Smooth muscle cell (in vitro differentiated cells): ENCODE data around the gene SMOC2. TPM values are rescaled to one million over a fixed set of nuclear protein-coding genes. Genes with fewer than 3 reads are reported as not detected.

Experiments used
- DNase-seq: peaks from one replicate; lab custom pipeline; 2025; ENCODE audit not compliant: unreplicated experiment; lab: John Stamatoyannopoulos, UW
- H2AFZ ChIP-seq: fragments of 200-600 bp; sonication (generic); 2 replicates; pipeline ENCODE4 v1.6.0; 2016; ENCODE audit warnings: antibody characterized with exemption, low read depth, mild to moderate bottlenecking
- H3F3A ChIP-seq: fragments of 200-600 bp; sonication (generic); 2 replicates; pipeline ENCODE4 v1.6.0; 2017; ENCODE audit warnings: antibody characterized with exemption, low read depth
- H3K27ac ChIP-seq: fragments of 200-600 bp; sonication (generic); 2 replicates; pipeline ENCODE4 v1.5.1; 2016; ENCODE audit warnings: low read depth, mild to moderate bottlenecking
- H3K27me3 ChIP-seq: fragments of 200-600 bp; sonication (generic); 2 replicates; pipeline ENCODE4 v1.6.1; 2016; ENCODE audit warnings: low read depth, mild to moderate bottlenecking
- H3K36me3 ChIP-seq: fragments of 200-600 bp; sonication (generic); 2 replicates; pipeline ENCODE4 v1.5.1; 2016; ENCODE audit warnings: low read depth
- H3K4me1 ChIP-seq: fragments of 200-600 bp; sonication (generic); 2 replicates; pipeline ENCODE4 v1.5.1; 2016; ENCODE audit warnings: low read depth
- H3K4me2 ChIP-seq: fragments of 200-600 bp; sonication (generic); 2 replicates; pipeline ENCODE4 v1.6.0; 2016; ENCODE audit warnings: mild to moderate bottlenecking
- H3K4me3 ChIP-seq: fragments of 200-600 bp; sonication (generic); 2 replicates; pipeline ENCODE4 v1.5.1; 2016; ENCODE audit warnings: mild to moderate bottlenecking
- H3K79me2 ChIP-seq: fragments of 200-600 bp; sonication (generic); 2 replicates; pipeline ENCODE4 v1.6.0; 2016; ENCODE audit warnings: low read depth, mild to moderate bottlenecking
- H3K9ac ChIP-seq: fragments of 200-600 bp; sonication (generic); 2 replicates; pipeline ENCODE4 v1.6.0; 2016; ENCODE audit warnings: low read depth
- H3K9me3 ChIP-seq: fragments of 200-600 bp; sonication (generic); replicated peaks from 2 replicates; pipeline ENCODE4 v1.5.1; 2016; ENCODE audit warnings: low read depth
- H4K20me1 ChIP-seq: fragments of 200-600 bp; sonication (generic); 2 replicates; pipeline ENCODE4 v1.6.0; 2016; ENCODE audit warnings: low read depth
- CTCF ChIP-seq: fragments of 200-600 bp; sonication (generic); IDR thresholded peaks from 2 replicates; pipeline ENCODE4 v1.5.1; 2017; ENCODE audit warnings: borderline replicate concordance, mild to moderate bottlenecking, antibody characterized with exemption; ENCODE audit not compliant: insufficient read depth, poor library complexity, severe bottlenecking
- WGBS: methylation state at CpG from one replicate; pipeline ENCODE4 v1.1.7; 2016; ENCODE audit warnings: low lambda C conversion rate; 5-methylcytosine and 5-hydroxymethylcytosine counted together
- polyA plus RNA-seq: library from polyadenylated mRNA; unstranded; fragments of >200 nt; fragmentation: Nextera tagmentation; extraction: Ambion mirVana; gene quantifications from 2 replicates; pipeline ENCODE4 v1.2.1, GENCODE V29; 2016
- total RNA-seq: library from RNA; depleted of rRNA; stranded (reverse); fragments of >200 nt; gene quantifications from 2 replicates; pipeline ENCODE4 v1.2.3, GENCODE V29; 2014

SMOC2 gene
- total and polyA plus RNA-seq, 2 experiments from 2014 or later, result 0.63 to 1.2 TPM

GRCh38 chr6:168713839-168714238 is 272.9 kb downstream of the SMOC2 start:
- no peaks in the 10 kb centered on the region for H3K79me2 ChIP-seq
- H3K27ac ChIP-seq, result no peak overlapping the region
- H3K9ac ChIP-seq, result no peak overlapping the region
- TF ChIP-seq CTCF, result peak; percentile 40
- H3K9me3 ChIP-seq, result no peaks in the 10 kb centered on the region
- H2AFZ ChIP-seq, result no peak overlapping the region
- WGBS, result 91% methylated on average over 3 of the region's 3 CpGs
- no peaks in the 10 kb centered on the region for H4K20me1 ChIP-seq
- H3K4me2 ChIP-seq, result no peak overlapping the region
- H3F3A ChIP-seq, result no peaks in the 10 kb centered on the region
- H3K36me3 ChIP-seq, result no peaks in the 10 kb centered on the region
- H3K4me1 ChIP-seq, result no peaks in the 10 kb centered on the region
- no peak for DNase-seq
- H3K4me3 ChIP-seq, result no peak overlapping the region
- H3K27me3 ChIP-seq, result no peaks in the 10 kb centered on the region

- Histone ChIP-seq H3K36me3 (no peaks in the 10 kb centered on the region), H3K27me3 (no peaks in the 10 kb centered on the region), H3K4me3 (no peak overlapping the region), H3K4me2 (no peak overlapping the region), H3K9ac (no peak overlapping the region), H3K4me1 (no peaks in the 10 kb centered on the region), H4K20me1 (no peaks in the 10 kb centered on the region), H3K9me3 (no peaks in the 10 kb centered on the region), H3K79me2 (no peaks in the 10 kb centered on the region), H2AFZ (no peak overlapping the region), H3F3A (no peaks in the 10 kb centered on the region), H3K27ac (no peak overlapping the region)
- TF ChIP-seq CTCF, result no peak
- 91% methylated on average over 4 of the region's 4 CpGs for WGBS
- no peak for DNase-seq
These were observed 273.7 kb downstream of the SMOC2 start for GRCh38 chr6:168714547-168715260.

GRCh38 chr6:168715643-168716481 is 274.9 kb downstream of the SMOC2 start:
- no peaks in the 10 kb centered on the region for H3F3A ChIP-seq
- H3K79me2 ChIP-seq, result no peaks in the 10 kb centered on the region
- H3K36me3 ChIP-seq, result no peaks in the 10 kb centered on the region
- H4K20me1 ChIP-seq, result no peaks in the 10 kb centered on the region
- H3K4me1 ChIP-seq, result no peaks in the 10 kb centered on the region
- TF ChIP-seq CTCF, result no peak
- no peak overlapping the region for H3K9ac ChIP-seq
- DNase-seq, result no peak
- no peak overlapping the region for H3K4me3 ChIP-seq
- WGBS, result 92% methylated on average over 11 of the region's 11 CpGs
- H3K27ac ChIP-seq, result no peak overlapping the region
- H3K27me3 ChIP-seq, result no peaks in the 10 kb centered on the region
- H2AFZ ChIP-seq, result no peak overlapping the region
- no peaks in the 10 kb centered on the region for H3K9me3 ChIP-seq
- H3K4me2 ChIP-seq, result no peak overlapping the region
